Naive thymus-derived CD8-positive, alpha-beta T cell (primary cell): ENCODE data around the gene RFNG. TPM values are rescaled to one million over a fixed set of nuclear protein-coding genes. Genes with fewer than 3 reads are reported as not detected.

ENCODE experiments used
- ATAC-seq, 2 donors: fragments of 150-1000 bp; cut with Tn5 transposase in 1 of 2; sonication (Bioruptor Pico), chemical (Tn5 transposase) in 1 of 2; 1 replicate in 1 of 2; 2 replicates in 1 of 2; pipeline ENCODE4 v1.10.0; 2021; ENCODE audit warnings: mild to moderate bottlenecking in 2 of 2, moderate library complexity in 2 of 2
- POLR2A ChIA-PET: fragments of 350-600 bp; sonication (Branson Sonifier 250); formaldehyde crosslinking; loops from one replicate; lab custom pipeline; 2021; ENCODE audit warnings: antibody characterized with exemption; lab: Charles Lee
- DNase-seq, 10 donors: peaks; one replicate each; pipeline versions ENCODE4 v3.0.0 to v3.0.0-alpha.2; 2020 to 2022
- H3K27ac Mint-ChIP-seq, 10 donors: one replicate each; pipeline ENCODE4 v1.8.0; 2020 to 2022; ENCODE audit warnings: mild to moderate bottlenecking in 10 of 10, mixed read lengths in 10 of 10, moderate library complexity in 4 of 10, inconsistent platforms in 1 of 10
- H3K27me3 Mint-ChIP-seq, 5 donors: one replicate each; pipeline ENCODE4 v1.8.0; 2021 to 2022; ENCODE audit warnings: mixed read lengths in 5 of 5
- H3K36me3 Mint-ChIP-seq, 3 donors: one replicate each; pipeline ENCODE4 v1.8.0; 2020 to 2022; ENCODE audit warnings: mixed read lengths in 3 of 3, mild to moderate bottlenecking in 2 of 3, inconsistent platforms in 1 of 3
- H3K4me1 Mint-ChIP-seq, 4 donors: one replicate each; pipeline ENCODE4 v1.8.0; 2021 to 2022; ENCODE audit warnings: mixed read lengths in 4 of 4
- H3K4me3 Mint-ChIP-seq, 10 donors: one replicate each; pipeline ENCODE4 v1.8.0; 2020 to 2022; ENCODE audit warnings: mild to moderate bottlenecking in 10 of 10, mixed read lengths in 10 of 10, moderate library complexity in 6 of 10, inconsistent platforms in 1 of 10
- H3K9me3 Mint-ChIP-seq, 9 donors: one replicate each; pipeline ENCODE4 v1.8.0; 2020 to 2022; ENCODE audit warnings: mixed read lengths in 9 of 9, mild to moderate bottlenecking in 3 of 9, inconsistent platforms in 1 of 9, moderate library complexity in 1 of 9
- polyA plus RNA-seq, 3 donors: library from polyadenylated mRNA; unstranded; fragments of 300-500 nt; fragmentation: Illumina TruSeq; gene quantifications; one replicate each; pipeline ENCODE4 v1.2.3, GENCODE V29; 2021
- total RNA-seq, 8 experiments: library from RNA in 2 of 8; stranded (reverse) in 2 of 8; gene quantifications; one replicate each; pipeline ENCODE4 v1.2.3 and lab custom pipeline; 2021 to 2026

Gene RFNG, protein sequence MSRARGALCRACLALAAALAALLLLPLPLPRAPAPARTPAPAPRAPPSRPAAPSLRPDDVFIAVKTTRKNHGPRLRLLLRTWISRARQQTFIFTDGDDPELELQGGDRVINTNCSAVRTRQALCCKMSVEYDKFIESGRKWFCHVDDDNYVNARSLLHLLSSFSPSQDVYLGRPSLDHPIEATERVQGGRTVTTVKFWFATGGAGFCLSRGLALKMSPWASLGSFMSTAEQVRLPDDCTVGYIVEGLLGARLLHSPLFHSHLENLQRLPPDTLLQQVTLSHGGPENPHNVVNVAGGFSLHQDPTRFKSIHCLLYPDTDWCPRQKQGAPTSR
- total RNA-seq = 10 to 100 TPM; 38.5 to 42.1 TPM
- polyA plus RNA-seq = 1 to 10 TPM; 2.2 to 8.5 (median 4.8) TPM
- 17.6 to 37.8 (median 22.8) reads per million in 6 experiments for total RNA-seq (lab: John Stamatoyannopoulos, UW)

DNA sequence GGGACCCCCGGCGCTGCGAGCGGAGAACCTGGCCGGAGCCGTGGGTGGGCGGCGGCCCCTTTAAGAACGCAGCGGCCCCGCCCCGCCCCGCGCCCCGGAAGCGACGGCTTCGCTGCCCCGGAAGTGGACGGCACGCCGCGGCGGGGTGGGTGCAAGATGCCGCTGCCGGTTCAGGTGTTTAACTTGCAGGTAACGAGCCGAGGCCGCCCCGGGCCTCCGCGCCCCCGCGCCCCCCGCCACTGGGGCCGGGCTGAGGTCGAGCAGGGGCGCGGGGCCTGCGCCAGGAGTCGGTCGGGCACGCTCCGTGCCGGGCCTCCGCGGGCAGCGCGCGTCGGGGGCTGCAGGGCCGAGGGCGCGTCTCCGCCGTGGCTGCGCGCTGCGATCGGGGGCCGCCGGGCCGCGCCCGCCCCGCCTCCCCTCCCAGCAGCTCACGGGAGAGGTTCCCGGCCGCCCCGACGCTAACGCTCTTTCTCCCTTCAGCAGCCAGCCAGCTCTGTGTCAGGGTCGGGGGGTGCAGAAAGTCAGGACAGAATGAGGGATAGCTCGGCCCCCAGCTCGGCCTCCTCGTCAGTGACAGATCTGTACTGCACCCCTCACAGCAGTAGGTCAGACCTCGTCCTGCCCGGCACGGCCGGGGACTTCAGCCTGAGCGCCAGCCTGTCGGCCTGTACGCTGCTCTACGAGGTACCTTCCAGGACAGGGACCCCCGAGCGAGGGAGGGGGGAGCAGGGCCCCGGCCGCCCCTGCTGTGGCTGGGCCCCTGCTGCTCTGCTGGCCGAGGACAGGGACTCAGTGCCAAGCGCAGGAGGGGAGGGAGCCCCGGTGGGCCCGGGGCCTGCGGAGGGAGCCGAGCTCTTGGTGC lies at the start of gene RFNG, which contains the start of gene GPS1:
Gene RFNG, minus strand, starts transcription at position 36 of the 862 bp plus-strand sequence. CDS start 45 bp downstream, outside the sequence.
Gene GPS1, plus strand, starts transcription at position 123 of the 862 bp plus-strand sequence. Its CDS starts 34 bp downstream, at position 157.
- Mint-ChIP-seq H3K27ac (peak within 1 kb of the TSS; percentile 31 to 89 (median 80)), H3K27me3 (no peaks in the 10 kb centered on the region), H3K4me1 (peaks cover 0 to 34% (median 17%) of the 10 kb centered on the region in 4 donors), H3K36me3 (peaks cover 0 to 14% (median 0%) of the 10 kb centered on the region in 3 donors), H3K9me3 (no peaks in the 10 kb centered on the region), H3K4me3 (peak within 1 kb of the TSS; percentile 78 to 91 (median 83))
- POLR2A ChIA-PET = interaction anchor here (0.6 to 5.0 kb wide), 9 partner anchors 10 to 443 kb away, joined by 3 to 38 read pairs (median 4); partner anchors contain the start of genes DCXR and DUS1L
- DNase-seq = peak; percentile 68 to 87 (median 80)
- peak; percentile 95 to 96 for ATAC-seq

DNA sequence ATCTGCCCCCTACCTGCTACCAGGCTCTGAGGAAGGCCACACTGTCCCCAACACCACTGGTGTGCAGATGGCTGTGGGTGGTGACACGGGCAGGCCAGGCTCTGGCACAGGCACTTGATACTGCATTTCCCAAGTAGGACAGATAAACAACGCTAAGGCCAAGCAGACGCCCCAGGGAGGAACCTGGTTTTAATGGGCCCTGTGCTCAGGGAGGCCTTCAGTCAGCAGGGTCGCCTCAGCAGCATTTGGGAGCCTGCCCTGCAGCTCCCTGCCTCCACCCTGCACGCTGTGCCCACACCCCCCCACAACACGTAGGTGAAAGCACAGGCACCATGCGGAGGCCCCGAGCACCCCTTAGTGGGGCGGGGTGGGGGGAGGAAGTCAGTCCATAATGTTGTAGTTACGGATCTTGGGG lies 49.7 kb upstream of the RFNG start:
- Mint-ChIP-seq H3K36me3 (no peaks in the 10 kb centered on the region), H3K4me1 (peaks cover 8 to 38% (median 24%) of the 10 kb centered on the region in 4 donors), H3K9me3 (no peaks in the 10 kb centered on the region), H3K27ac (peak overlapping the region in 7 of 10 donors; percentile 52 to 87 (median 74)), H3K27me3 (no peaks in the 10 kb centered on the region), H3K4me3 (peak overlapping the region in 4 of 10 donors; percentile 19 to 67 (median 36))
- DNase-seq (no peak), ATAC-seq (no peak)
- POLR2A ChIA-PET = interaction anchor here (0.8 to 7.5 kb wide), 2 partner anchors 9 to 25 kb away, joined by 4 to 73 read pairs; no protein-coding TSS in a partner anchor

DNA sequence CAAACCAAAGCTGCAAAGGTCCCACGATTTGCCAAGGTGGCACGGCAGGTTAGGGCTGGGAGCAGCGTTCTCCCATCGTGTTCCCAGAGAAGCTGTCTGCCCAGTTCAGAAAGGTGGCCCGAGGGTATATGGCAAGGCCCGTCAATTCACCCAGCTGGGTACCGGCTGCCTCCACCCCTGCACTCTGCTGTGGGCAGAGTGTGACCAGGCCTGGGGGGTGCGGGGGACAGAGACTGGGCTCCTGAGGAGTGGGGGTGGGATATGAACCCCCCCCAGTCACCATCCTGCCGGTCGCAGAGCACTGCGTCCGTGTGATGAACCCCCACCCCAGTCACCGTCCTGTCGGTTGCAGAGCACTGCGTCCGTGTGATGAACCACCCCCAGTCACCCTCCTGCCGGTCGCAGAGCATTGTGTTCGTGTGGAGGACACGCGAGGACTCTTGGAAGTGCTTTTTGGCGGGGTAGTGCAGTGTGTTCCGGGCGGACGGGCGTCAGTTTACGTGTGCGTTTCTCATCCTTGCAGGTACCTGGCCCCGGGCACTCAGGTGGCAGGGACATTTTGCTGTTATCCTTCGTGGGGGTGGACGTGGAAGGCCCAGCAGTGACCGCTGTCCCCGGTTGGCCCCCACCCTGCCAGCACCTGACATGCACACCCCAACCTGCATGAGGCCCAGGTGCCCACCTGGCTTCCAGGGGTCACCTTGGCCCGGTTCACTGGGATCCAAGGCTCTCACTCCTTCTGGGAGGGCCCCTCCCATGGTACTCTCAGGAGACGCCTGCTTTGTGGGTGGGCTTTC lies 49.1 kb upstream of the RFNG start:
- peak overlapping the region in 8 of 10 donors; percentile 15 to 86 (median 75) for H3K4me3 Mint-ChIP-seq
- H3K4me1 Mint-ChIP-seq = peaks cover 5 to 38% (median 20%) of the 10 kb centered on the region in 4 donors
- POLR2A ChIA-PET = interaction anchor here (7.5 kb wide), 1 partner anchor 26 kb away, joined by 73 read pairs; no protein-coding TSS in a partner anchor
- H3K27me3 Mint-ChIP-seq = no peaks in the 10 kb centered on the region
- ATAC-seq = no peak
- H3K36me3 Mint-ChIP-seq = peaks cover 0 to 2% (median 0%) of the 10 kb centered on the region in 3 donors
- no peaks in the 10 kb centered on the region for H3K9me3 Mint-ChIP-seq
- H3K27ac Mint-ChIP-seq = peak overlapping the region in 9 of 10 donors; percentile 53 to 93 (median 87)
- DNase-seq = peak in 2 of 10 donors; percentile 3 to 58

DNA sequence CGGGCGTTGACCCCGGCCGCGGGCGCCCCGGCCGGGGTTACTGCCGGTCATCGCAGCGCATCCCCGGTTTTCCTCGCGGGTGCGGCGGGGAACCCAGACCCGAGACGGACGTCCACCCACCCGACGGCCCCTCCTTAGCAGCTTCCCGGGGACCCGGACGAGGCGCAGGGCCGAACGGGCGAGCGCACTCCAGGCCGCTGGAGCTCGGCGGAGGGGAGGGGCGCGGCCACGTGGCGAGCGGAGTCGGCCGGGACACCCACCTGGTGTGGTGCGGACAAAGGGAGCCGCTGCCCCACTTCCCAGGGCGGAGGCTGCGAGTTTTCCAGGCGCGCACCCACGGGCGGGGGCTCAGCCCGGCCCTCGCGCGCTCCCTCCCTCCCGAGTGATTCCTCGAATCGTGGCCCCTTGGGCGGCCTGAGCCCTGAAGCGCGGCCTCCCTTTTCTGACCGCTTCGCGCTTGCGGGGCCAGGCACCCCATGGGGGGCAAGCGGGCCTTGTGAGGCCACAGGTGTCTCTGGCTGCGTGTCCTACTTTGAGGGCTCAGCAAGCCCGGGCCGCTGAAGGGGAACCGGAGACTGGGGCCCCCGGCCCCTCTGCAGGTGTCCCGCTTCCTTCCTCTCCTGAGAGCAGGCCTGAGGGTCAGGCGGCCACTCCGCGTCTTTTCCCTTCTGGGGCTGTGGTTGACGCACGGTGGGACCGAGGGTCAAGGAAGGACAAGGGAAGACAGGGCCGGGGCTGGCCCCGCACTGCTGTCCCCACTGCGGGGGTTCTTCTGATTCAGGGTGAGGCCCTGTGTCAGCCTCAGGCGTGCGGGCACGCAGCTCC lies 47.5 kb upstream of the RFNG start:
- DNase-seq (peak in 3 of 10 donors; percentile 27 to 58 (median 36)), ATAC-seq (peak; percentile 1 to 15)
- POLR2A ChIA-PET = interaction anchor here (0.6 to 7.5 kb wide), 18 partner anchors 8 to 388 kb away, joined by 3 to 73 read pairs (median 4); partner anchors contain the start of genes CENPX, CSNK1D, DCXR and DUS1L
- Mint-ChIP-seq H3K4me1 (peaks cover 2 to 29% (median 12%) of the 10 kb centered on the region in 4 donors), H3K9me3 (no peaks in the 10 kb centered on the region), H3K4me3 (peak overlapping the region; percentile 71 to 86 (median 80)), H3K36me3 (peaks cover 0 to 7% (median 2%) of the 10 kb centered on the region in 3 donors), H3K27ac (peak overlapping the region in 9 of 10 donors; percentile 48 to 93 (median 87)), H3K27me3 (no peaks in the 10 kb centered on the region)

DNA sequence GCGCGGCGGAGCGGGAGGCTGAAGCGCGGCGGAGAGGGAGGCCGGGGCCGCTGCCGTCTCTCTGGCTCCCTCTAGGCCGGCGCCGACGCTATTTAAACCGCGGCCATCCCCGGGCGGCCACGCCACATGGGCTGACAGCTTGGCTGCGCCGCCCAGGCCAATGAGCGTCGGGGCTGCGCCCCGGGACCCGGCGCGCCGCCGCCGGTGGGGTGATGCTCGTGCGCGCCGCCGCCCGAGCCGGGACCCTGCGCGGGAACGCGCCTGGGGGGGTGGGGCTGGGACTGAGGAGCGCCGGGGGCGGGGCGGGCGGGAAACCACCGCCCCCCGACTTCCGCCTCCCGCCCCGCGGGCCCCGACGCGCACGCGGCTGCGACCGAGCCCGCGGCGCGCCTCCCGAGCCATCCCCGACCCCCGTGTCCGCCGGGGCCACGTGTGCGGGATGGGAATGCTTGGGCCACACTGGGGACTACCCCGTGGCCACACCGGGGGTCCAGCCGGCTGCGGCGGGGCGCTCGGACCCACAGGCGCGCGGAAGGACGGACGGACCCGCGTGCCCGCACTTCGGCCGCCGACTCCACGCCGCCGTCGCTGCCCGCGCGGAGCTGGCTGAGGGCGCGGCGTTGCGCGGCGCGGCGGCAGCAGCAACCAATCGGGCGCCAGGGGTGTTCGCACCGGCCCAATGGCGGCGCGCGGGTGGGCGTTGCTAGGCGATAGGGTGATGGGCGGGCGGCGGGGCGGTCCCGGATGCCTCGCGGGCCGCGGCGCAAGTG lies 46.7 kb upstream of the RFNG start, which contains the start of gene FASN:
Gene FASN, minus strand, starts transcription at position 68 of the 770 bp plus-strand sequence. CDS start 1,791 bp downstream, outside the sequence.
- H3K27ac Mint-ChIP-seq = peak within 1 kb of the TSS in 5 of 10 donors; percentile 52 to 87 (median 71)
- peak within 1 kb of the TSS; percentile 22 to 82 (median 64) for H3K4me3 Mint-ChIP-seq
- no peaks in the 10 kb centered on the region for H3K9me3 Mint-ChIP-seq
- ATAC-seq = peak; percentile 82 to 84
- peaks cover 0 to 7% (median 2%) of the 10 kb centered on the region in 3 donors for H3K36me3 Mint-ChIP-seq
- peak; percentile 84 to 93 (median 90) for DNase-seq
- H3K27me3 Mint-ChIP-seq = no peaks in the 10 kb centered on the region
- peaks cover 2 to 26% (median 12%) of the 10 kb centered on the region in 4 donors for H3K4me1 Mint-ChIP-seq
- POLR2A ChIA-PET = interaction anchor here (0.6 to 7.5 kb wide), 19 partner anchors 9 to 387 kb away, joined by 3 to 73 read pairs (median 4); partner anchors contain the start of genes CENPX, CSNK1D, DCXR and DUS1L

DNA sequence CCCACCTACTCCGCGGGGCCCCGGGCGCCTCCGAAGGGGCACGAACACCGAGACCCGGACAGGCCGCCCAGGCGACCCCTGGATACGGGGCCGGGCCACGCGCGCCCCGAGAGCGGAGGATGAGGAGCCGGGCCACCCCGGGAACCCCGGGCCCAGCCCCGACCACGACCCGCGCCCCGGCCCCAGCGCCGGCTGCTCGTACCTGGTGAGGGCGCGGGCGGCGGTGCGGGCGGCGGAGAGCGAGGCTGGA lies 46.2 kb upstream of the RFNG start:
- peak in 1 of 2 donors; percentile 6 for ATAC-seq
- Mint-ChIP-seq H3K4me1 (peaks cover 2 to 26% (median 12%) of the 10 kb centered on the region in 4 donors), H3K27me3 (no peaks in the 10 kb centered on the region), H3K4me3 (peak overlapping the region in 8 of 10 donors; percentile 12 to 80 (median 61)), H3K36me3 (peaks cover 0 to 11% (median 2%) of the 10 kb centered on the region in 3 donors), H3K9me3 (no peaks in the 10 kb centered on the region), H3K27ac (peak overlapping the region in 3 of 10 donors; percentile 27 to 69 (median 68))
- POLR2A ChIA-PET = interaction anchor here (1.3 to 7.5 kb wide), 10 partner anchors 10 to 237 kb away, joined by 3 to 73 read pairs (median 8); partner anchors contain the start of genes CENPX, DCXR, DUS1L and LRRC45
- no peak for DNase-seq

DNA sequence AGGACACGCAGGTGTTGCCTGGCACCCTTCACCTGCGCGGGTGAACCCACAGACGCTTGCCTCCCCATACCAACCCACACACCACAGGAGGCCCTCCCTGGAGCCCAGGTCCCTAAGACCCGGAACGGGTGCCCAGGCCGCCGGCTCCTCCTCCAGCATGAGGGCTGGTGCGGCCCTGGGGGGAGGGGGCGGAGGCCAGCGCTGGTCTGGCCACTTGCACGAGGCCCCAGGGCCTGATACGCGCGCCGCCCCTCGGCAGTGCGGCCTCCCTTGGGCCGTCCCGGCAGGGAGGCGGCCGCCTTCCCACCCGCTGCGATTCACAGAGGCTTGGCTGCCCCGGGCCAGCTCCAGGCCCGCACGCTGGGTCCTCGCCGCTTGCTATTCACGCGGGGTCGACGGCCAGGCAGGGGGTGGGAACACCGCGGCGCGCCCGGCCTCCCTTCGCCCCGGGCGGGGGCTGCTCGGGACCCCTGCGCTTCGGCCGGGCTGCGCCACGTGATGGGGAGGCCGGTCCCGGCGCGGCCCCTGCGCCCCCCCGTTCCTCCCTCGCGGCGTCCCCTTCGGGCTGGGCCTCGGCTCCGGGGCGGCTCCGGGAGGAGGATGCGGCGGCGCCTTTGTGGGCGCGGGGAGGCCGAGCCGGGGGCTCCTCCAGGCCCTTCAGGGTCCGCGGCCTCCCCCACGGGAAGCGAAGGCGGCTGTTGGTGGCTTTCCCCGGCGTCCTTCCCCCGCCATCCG lies 45.7 kb upstream of the RFNG start:
- Mint-ChIP-seq H3K4me1 (peaks cover 2 to 23% (median 12%) of the 10 kb centered on the region in 4 donors), H3K4me3 (peak overlapping the region; percentile 22 to 82 (median 64)), H3K36me3 (peaks cover 0 to 11% (median 2%) of the 10 kb centered on the region in 3 donors), H3K9me3 (no peaks in the 10 kb centered on the region), H3K27me3 (no peaks in the 10 kb centered on the region), H3K27ac (peak overlapping the region in 4 of 10 donors; percentile 32 to 79 (median 62))
- no peak for ATAC-seq
- POLR2A ChIA-PET = interaction anchor here (1.3 to 7.5 kb wide), 10 partner anchors 10 to 236 kb away, joined by 3 to 73 read pairs (median 8); partner anchors contain the start of genes CENPX, DCXR, DUS1L and LRRC45
- peak in 6 of 10 donors; percentile 19 to 65 (median 32) for DNase-seq

DNA sequence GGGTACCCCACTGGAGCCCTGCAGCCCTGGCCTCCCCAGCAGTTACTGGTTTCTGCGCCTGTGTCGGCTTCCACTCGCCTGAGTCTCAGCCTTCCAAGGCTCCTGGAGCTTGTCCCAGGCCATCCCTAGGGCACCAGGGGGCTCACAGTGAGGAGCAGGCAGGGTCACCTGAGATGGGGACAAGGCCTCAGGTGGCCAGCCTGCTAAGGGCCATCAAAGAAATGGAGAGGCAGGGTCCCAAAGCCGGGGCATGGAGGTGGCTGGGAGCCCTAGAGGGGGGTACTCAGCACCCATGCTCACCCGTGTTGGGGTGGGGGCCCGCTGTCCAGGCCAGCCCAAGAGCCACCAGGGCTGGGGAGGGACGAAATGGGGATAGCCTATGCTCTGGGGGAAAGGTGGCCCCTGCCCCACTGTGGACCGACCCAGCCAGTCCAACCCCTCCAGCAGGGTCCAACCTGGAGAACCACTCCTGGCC lies 45.1 kb upstream of the RFNG start:
- DNase-seq = peak in 1 of 10 donors; percentile 16
- no peak for ATAC-seq
- Mint-ChIP-seq H3K36me3 (peaks cover 0 to 11% (median 2%) of the 10 kb centered on the region in 3 donors), H3K4me3 (peak overlapping the region; percentile 22 to 82 (median 64)), H3K4me1 (peaks cover 2 to 22% (median 11%) of the 10 kb centered on the region in 4 donors), H3K27ac (peak overlapping the region in 5 of 10 donors; percentile 32 to 79 (median 52)), H3K27me3 (no peaks in the 10 kb centered on the region), H3K9me3 (no peaks in the 10 kb centered on the region)
- POLR2A ChIA-PET = interaction anchor here (1.4 to 7.5 kb wide), 4 partner anchors 11 to 66 kb away, joined by 7 to 73 read pairs (median 22); partner anchors contain the start of gene RAC3
